HG03139 (cell line): Measurements from ENCODE around the gene TUBD1.
"Not testable (repeated sequence)": the region's sequence is repeated elsewhere in the genome, so short reads cannot be mapped to it uniquely, and the experiment has no call there.

Experiments used
- ATAC-seq: cut with Tn5 transposase; IDR thresholded peaks from one replicate; pipeline ENCODE4 v1.9.1; 2021; ENCODE audit not compliant: unreplicated experiment

TUBD1 gene

GRCh38 chr17:59845595-59846393, 46.9 kb downstream of the TUBD1 start:
- ATAC-seq: no peak

GRCh38 chr17:59844884-59845594, 47.7 kb downstream of the TUBD1 start:
- ATAC-seq: no peak

GRCh38 chr17:59842901-59843652, 49.7 kb downstream of the TUBD1 start:
- ATAC-seq: no peak

GRCh38 chr17:59841882-59842263, 50.9 kb downstream of the TUBD1 start:
- ATAC-seq: not testable (repeated sequence)

GRCh38 chr17:59841091-59841881, 51.5 kb downstream of the TUBD1 start:
- ATAC-seq: not testable (repeated sequence)

GRCh38 chr17:59840329-59841090, 52.2 kb downstream of the TUBD1 start:
- no peak for ATAC-seq

GRCh38 chr17:59839651-59840328, 53.0 kb downstream of the TUBD1 start:
- no peak for ATAC-seq

- no peak for ATAC-seq
These were observed 54.5 kb downstream of the TUBD1 start for GRCh38 chr17:59838052-59838916.

- ATAC-seq: peak; percentile 72
These were observed 55.3 kb downstream of the TUBD1 start for GRCh38 chr17:59837308-59838051.

- no peak for ATAC-seq
These were observed 59.8 kb downstream of the TUBD1 start for GRCh38 chr17:59832883-59833379.

- no peak for ATAC-seq
These were observed 61.8 kb downstream of the TUBD1 start for GRCh38 chr17:59830846-59831486.

- no peak for ATAC-seq
These were observed 62.6 kb downstream of the TUBD1 start for GRCh38 chr17:59830007-59830630.

GRCh38 chr17:59829217-59830006, 63.3 kb downstream of the TUBD1 start:
- ATAC-seq: peak; percentile 61

- ATAC-seq: not testable (repeated sequence)
These were observed 63.9 kb downstream of the TUBD1 start for GRCh38 chr17:59828819-59829216.

- no peak for ATAC-seq
These were observed 64.3 kb downstream of the TUBD1 start for GRCh38 chr17:59828478-59828760.
